C1 segment of cervical spinal cord (tissue), 14 donors: Measurements from ENCODE around the gene FMOD.
A peak's percentile ranks its signal among the peaks of the same experiment; 100 is the strongest.

Experiments used
- DNase-seq, 14 donors: peaks; one replicate each; lab custom pipeline; 2025; lab: John Stamatoyannopoulos, UW

FMOD gene

GRCh38 chr1:203361945-203362719 is 11.2 kb upstream of the FMOD start:
- no peak for DNase-seq

DNA sequence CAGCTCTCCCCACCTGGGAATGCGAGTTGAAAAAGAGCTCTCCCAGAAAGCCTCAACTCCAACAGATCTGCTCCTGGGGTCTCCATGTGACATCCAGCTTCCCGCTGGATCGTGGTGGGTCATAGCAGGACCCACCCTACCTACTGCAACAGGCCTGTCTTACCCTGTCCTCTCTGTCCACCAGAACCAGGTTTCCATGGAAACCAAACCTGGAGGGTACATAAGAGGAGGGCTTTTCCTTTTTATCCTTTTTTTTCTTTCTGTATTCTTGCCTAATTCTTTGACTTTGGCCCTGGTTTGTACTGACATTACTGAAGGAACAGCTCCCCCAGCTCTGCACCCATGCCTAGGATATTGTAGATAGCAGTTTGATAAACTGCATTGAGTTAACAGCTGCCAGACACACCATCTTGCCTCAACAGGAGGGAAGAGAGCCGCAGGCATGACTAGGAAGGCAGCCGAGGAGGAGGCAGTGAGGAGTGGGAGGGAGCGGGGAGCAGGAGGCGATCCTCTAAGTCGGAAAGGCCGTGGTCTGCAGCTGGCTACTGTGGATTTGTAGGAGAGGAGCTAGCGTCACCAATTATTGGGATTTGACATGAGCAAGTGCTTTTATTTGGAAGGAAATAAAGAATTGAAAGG is 9.7 kb upstream of the FMOD start:
- no peak for DNase-seq

GRCh38 chr1:203359010-203359571 is 8.2 kb upstream of the FMOD start:
- DNase-seq: no peak

DNA sequence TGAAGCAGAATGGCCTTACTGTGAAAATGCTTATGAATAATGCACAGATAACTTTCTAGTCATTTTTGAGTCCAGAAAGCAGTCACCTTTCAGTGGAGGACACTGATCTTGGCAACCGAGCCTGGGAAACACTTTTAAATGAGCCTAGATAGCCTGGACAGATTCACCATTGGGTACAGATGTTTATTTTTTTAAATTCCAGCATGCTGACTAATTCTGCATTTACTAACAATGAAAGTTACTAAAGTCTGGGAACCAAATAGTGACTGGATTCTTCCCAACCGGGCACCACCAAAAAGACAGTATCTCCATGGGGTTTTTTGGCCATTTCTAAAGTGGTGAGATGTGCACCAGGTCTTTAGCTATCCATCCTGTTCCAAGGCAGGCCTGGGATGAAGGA is 3.3 kb upstream of the FMOD start:
- no peak for DNase-seq

DNA sequence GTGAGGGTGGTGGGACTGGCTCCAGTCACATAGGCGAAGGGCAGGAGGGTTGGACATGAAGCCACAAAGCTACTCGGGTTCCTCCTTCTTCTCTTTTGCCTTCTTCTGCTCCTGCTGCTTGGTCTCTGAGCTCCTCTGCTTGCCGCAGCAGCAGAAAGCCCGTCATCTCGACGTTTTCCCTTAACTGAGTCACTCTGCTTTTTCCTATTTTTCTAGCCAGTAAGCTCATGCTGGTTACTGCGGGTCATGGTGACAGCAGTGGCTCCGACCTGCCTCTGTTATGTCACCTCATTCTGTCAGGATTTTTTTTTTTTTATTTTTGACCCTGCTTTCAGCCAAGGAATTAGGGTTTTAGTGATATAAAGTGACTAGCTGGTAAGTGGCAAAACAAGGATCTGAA is 2.6 kb upstream of the FMOD start:
- no peak for DNase-seq

GRCh38 chr1:203349773-203350524 is 973 bp downstream of the FMOD start:
- peak in 7 of 14 donors; percentile 36 to 54 (median 48) for DNase-seq

DNA sequence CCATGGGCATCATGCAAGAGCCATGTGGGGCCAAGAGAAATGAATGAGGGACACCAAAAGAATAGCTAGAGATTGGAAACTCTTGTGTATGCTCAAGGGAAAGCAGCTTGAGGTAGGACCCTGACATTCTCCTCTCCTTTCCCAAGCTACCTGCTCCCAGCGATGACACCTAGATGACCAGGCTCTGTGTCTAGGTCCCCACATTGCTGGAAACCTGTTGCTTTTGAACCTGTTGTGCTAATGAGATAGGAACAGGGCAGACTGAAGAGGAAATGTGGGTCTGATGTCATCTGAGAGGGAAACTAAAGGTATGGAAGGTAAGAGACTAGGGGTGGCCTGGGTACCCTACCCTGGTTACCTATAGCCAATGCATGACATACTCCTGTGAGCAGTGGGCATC is 1.8 kb downstream of the FMOD start:
- DNase-seq: no peak

DNA sequence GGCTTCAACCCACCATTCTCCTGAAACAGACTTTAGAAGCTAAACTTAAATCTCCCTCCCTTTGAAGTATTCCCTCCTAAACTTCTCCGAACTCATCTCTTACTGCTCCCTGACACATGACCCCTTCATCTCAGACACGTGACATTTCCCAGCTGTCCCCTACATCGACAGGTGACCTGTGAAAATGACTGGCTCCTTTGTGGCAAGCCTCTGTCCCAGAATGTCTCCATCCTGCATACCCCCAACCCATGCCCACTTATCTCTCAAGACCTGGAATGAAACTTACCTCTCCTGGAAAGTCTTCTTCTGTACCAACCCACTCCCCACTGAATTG is 4.2 kb downstream of the FMOD start:
- no peak for DNase-seq

DNA sequence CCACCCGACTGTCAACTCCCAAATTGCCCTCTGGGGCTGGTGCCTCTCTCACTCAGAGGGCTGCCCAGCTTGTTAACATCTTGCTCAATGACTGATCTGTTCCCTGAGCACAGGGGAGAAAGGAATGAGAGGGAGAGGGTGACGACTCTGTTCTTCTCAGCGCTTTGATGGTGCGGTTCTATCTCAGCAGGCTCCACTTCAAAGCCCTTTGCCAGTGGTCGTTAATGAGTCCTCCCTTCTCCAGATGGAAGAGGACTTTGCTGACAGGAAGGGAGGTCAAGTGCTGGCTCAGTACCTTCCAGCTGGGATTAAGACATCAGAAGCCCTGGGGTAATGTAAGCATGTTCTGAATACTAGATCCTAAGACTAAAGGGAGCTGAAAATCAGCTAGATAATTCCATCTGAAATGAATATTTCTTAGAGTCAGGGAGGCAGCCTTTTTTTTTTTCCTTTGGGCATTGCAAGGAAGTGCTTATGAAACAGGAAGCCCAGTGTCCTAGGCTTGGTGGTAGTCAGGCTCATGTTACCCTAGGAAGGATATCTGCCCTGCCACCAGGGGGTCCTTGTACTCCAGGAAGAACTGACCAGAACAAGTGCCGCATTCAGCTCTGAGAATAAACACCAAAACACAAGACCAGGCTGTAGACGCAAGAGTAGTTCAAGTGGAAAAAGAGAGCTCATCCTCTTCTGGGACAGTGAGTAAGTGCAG is 4.7 kb downstream of the FMOD start:
- DNase-seq: no peak

DNA sequence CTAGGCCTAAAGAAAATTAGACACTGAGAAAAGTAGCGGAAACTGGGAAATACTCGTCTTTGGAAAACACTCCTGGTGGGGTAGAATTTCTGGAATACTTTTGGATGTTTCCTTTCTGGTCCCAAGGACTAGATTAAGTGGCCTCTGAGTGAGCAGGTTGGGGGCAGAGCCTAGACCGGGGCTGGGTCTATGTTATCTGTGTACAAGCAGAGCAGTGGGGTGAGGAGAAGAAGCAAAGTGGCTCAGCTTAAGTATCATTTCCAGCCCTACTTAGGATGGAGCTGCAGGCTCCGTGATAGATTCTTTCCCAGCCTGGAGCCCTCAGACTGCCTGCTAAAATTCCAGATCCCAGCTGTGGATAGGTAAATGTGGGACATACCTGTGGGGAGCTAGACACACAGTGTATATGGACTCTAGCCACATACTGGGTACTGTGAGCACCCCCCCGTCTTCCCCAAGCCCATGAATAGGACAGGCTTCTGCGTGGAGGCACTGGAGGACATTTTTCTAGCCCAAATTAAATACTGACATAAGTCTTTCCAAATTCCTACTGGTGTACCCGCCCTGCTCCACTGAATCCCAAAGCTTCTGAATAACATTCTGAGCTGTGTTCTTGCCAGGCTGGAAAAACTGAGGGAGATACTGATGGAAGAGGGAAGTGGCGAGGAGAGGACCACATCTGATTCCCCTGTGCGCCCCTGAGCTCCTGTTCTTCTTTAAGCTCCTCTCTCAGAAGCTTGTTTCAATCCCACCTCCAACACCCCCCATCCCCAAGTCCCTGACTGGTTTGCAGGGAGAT is 6.8 kb downstream of the FMOD start:
- DNase-seq: no peak

DNA sequence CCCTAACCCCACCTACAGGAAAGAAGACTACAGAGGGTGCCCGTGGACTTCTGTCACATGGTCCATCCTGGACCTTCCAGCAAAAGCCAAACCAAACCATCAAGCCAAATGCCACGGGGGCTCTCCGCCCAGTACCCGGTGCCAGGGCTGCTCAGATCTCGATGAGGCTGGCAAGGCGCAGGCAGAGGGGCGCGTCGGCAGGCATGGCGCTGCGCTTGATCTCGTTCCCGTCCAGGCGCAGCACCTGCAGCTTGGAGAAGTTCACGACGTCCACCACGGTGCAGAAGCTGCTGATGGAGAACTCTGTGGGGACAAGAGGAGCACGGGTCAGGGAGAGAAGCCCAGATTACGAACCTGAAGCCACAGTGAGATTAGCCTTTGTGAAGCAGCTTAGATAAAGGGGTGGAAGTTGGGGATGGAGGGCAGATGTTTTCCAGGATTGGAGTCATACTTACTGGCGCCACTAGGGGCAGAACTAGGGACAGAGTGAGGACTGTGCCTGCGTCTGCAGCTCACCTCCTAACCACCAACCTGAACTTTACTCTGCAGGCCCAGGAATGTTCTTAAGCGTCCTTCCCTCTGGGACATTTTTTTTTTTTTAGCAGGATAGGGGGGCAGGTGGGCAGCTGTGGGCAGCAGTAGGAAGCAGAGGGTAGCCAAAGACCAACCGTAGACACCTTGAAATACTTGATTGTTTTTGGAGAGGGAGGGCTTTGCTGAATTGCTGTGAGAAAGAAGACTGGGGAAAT is 8.6 kb downstream of the FMOD start:
- peak in 1 of 14 donors; percentile 23 for DNase-seq

DNA sequence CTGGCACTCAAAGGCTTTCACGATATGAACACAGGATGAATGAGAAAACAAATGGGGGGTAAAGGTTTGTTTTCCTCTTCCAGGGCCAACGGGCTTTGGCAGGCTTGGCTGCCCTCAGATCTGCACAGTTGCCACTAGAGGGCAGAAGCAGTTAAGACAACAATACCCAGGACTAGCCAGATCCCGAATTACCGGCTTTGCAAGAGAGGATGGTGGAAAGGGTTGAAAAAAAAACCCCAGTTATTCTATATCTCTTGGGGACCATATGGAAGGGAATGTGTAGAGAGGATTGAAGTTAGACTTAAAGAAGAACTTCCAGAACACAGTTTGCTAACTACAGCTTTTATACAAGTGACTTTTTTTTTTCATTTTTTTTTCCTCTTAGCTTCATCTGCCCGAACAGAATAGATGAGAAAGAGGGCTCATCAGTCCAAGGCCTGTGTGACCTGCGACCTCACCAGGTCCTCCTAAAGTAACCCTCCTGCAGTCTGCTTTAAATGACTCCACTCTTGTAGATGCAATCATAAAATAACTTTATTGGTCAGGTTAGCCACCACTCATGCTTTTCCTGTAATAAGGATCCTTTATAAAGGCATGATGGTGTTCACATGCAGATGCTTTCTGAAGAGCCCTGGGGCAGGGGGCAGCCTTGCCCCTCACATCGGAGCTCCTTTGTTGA is 10.7 kb downstream of the FMOD start:
- DNase-seq: peak in 11 of 14 donors; percentile 26 to 83 (median 51)

DNA sequence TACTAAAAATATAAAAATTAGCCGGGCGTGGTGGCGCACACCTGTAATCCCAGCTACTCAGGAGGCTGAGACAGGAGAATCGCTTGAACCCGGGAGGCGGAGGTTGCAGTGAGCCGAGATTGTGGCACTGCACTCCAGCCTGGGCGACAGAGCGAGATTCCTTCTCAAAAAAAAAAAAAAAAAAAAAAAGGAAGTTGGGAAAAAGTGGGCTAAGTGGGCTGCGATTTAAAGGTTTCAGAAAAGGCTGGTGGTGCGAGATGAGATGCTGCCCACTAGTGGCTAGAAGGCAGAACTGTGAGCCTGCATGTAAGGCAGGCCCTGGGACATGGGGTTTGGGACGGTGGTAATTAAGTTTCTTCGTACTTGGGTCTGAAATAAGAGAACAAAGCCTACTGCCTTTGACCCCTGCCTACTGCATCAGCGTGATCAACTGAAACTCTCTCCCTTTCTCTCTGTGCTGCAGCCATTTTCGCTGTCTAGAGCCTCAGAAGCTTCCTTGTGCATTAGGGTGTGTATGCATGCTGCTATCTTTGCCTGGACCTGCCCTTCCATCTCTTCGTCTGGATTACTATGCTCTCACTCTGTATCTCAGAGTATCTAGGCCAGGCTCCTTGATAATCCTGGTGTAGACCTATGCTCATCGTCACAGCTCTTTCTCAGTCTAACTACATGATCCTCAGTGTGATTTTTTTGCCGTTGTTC is 12.4 kb downstream of the FMOD start:
- DNase-seq: peak in 8 of 14 donors; percentile 9 to 60 (median 30)

DNA sequence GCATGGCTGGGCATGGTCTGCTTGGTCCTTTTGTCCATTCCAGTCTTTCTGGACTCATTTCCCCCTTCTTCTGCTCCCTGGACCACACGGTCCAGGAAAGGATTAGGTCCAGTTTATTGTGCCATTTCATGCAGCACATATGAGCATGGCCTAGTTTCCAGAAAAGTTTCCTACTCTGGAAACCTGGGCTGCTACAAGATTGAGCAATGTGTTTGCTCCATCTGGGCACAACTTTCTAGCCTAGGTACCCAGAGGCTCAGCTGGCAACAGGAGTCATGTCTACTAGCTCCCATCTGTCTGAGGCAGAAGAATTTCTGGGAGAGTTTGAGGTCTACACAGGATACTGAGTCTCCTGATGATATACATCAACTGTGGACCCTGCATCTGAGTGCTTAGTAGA is 14.8 kb downstream of the FMOD start:
- DNase-seq: no peak

DNA sequence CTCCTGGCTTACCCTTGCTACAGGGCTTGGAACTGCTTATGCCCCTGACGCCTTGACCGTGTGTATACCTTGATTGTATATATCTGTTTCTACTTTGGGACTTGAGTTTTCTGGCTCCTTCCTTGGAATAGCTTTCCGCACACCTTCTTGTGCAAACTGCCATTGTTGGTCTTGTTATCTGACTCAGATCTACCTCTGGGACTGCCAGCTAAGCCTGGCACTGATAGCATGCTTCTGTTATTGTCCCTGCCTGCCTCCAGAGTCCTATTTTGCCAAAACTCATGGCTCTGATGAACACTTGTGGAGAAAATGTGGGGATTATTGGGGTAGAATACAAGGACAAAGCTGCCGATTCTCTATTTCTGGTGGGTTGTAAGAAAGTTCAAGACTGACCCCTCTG is 15.4 kb downstream of the FMOD start:
- DNase-seq: peak in 1 of 14 donors; percentile 60

DNA sequence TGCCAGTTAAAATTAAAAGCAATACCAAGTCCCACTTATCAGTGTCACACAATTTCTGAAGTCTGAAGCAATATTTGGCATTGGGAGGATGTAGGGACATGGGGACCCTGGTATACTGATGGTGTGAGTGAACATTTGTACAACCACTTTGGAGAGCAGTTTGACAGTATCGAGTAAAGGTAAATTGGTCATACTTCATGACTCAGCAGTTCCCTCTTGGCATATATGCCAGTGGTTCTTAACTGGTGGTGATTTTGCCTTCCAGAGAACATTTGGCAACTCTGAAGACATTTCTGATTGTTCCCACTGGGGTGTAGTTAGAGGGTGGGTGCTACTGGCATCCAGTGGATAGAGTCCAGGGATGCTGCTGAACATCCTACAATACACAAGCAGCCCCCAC is 19.7 kb downstream of the FMOD start:
- DNase-seq: no peak

- no peak for DNase-seq
Measured at GRCh38 chr1:203328714-203329122, 22.2 kb downstream of the FMOD start.

DNA sequence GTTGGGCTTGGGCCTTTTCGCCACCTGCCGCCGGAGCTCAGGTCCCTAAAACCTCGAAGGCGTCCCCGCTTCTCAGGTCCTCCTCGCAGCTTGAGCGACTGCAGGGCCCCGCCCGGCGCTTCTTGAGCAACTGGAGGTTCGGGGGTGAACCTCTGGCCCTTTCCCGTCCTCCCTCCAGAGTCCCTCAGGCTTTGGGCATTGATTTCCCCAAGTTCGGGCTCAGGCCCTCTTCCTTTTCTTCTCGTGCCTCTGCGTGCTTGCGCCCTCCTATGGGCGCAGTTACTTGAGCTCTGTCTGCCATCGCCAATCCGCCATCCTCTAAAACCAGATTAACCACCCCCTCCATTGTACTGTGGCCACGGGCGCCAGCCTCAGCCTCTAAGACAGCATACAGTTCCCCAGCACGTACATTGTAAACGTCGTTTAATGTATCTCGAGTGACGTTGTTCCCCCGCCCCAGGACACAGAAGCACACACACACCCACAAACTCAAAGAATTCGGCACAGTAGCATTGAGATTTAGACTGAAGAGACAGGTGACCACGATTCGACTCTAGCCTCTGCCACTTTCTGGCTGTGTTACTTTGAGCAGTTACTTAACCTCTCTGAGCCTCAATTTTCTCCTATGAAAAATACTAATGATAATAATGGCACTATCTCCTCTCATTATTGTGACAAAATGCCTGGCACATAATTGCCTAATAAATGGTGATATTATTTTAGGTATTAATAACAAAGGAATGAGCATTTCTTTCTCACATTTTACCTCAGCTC is 23.1 kb downstream of the FMOD start:
- peak in 7 of 14 donors; percentile 70 to 84 (median 82) for DNase-seq
